Right lobe of liver (tissue), 6 donors: ENCODE measurements around the gene COL1A1. TPM values are rescaled to one million over a fixed set of nuclear protein-coding genes. Genes with fewer than 3 reads are reported as not detected.
A peak's percentile ranks its signal among the peaks of the same experiment; 100 is the strongest.

Experiments
- ATAC-seq, 4 donors: fragments of 200-7000 bp; cut with Tn5 transposase; one replicate each; pipeline ENCODE4 v1.9.1; 2020; ENCODE audit warnings: mild to moderate bottlenecking in 4 of 4, moderate library complexity in 4 of 4
- DNase-seq, 3 donors: peaks; one replicate each; pipeline ENCODE4 v3.0.0-alpha.2; 2020
- H3K27ac ChIP-seq, 3 donors: fragments of 200-600 bp; one replicate each; pipeline ENCODE4 v1.8.0; 2022
- H3K27me3 ChIP-seq, 2 donors: fragments of 200-600 bp; one replicate each; pipeline ENCODE4 v1.8.0; 2022
- H3K36me3 ChIP-seq, 4 donors: fragments of 200-600 bp; sonication (generic) in 1 of 4; one replicate each; pipeline versions ENCODE4 v1.5.1 to v1.8.0; 2017 to 2022; ENCODE audit warnings: control low read depth in 1 of 4
- H3K4me1 ChIP-seq, 4 donors: fragments of 200-600 bp; sonication (generic) in 1 of 4; one replicate each; pipeline versions ENCODE4 v1.5.1 to v1.8.0; 2017 to 2022; ENCODE audit warnings: control low read depth in 1 of 4
- H3K4me3 ChIP-seq, 3 donors: fragments of 200-600 bp; one replicate each; pipeline ENCODE4 v1.8.0; 2022
- H3K9me3 ChIP-seq, 4 donors: fragments of 200-600 bp; sonication (generic) in 1 of 4; one replicate each; pipeline versions ENCODE4 v1.5.1 to v1.8.0; 2017 to 2022; ENCODE audit warnings: control low read depth in 1 of 4
- CTCF ChIP-seq, 4 donors: fragments of 200-600 bp in 3 of 4; fragments of 450-650 bp in 1 of 4; IDR thresholded peaks; one replicate each; pipeline versions ENCODE4 v1.5.1 to v1.8.0; 2016 to 2022; ENCODE audit warnings: antibody characterized with exemption in 4 of 4, mild to moderate bottlenecking in 2 of 4
- POLR2A ChIP-seq: fragments of 450-650 bp; IDR thresholded peaks from one replicate; pipeline ENCODE4 v1.6.1; 2017; ENCODE audit warnings: antibody characterized with exemption, mild to moderate bottlenecking
- WGBS: methylation state at CpG from one replicate; pipeline ENCODE4 v1.1.6; 2018; ENCODE audit warnings: low coverage, low lambda C conversion rate; ENCODE audit not compliant: insufficient coverage; ENCODE audit errors: missing lambda C conversion rate; 5-methylcytosine and 5-hydroxymethylcytosine counted together
- intact Hi-C, 2 donors: fragments of 100-400 bp; cut with DNase I; formaldehyde crosslinking; loops; one replicate each; pipeline versions ENCODE4 v1.11.2 to v1.14.1; 2022
- total RNA-seq, 6 experiments: library from RNA; depleted of rRNA in 2 of 6; stranded (reverse); fragments of >200 nt in 2 of 6; fragmentation: NEBNext Ultra II Directional in 3 of 6; extraction: Animal tissue kit (Norgen Biotek cat#: 25700) in 3 of 6; gene quantifications; one replicate each; pipeline versions ENCODE4 v1.1.0 to v1.2.4, GENCODE V29; 2016 to 2023
- donor health status: DM: no; HTN: yes; CAD: no.
- donor health status: DM: no; HTN: no; CAD: no.
- donor health status: DM: no; HTN: no; CAD: no.
- donor health status: DM: no; HTN: yes; CAD: no.
- donor health status: DM: no; HTN: yes; CAD: no.

Gene COL1A1
- total RNA-seq, 6 experiments from 2014 or later: 9.3 to 109 (median 34.7) TPM

GRCh38 chr17:50184611-50185398 is 16.6 kb downstream of the COL1A1 start:
- Histone ChIP-seq H3K4me1 (no peaks in the 10 kb centered on the region), H3K4me3 (no peak overlapping the region), H3K27me3 (no peaks in the 10 kb centered on the region), H3K36me3 (no peaks in the 10 kb centered on the region), H3K9me3 (no peaks in the 10 kb centered on the region), H3K27ac (no peak overlapping the region)
- DNase-seq (no peak), ATAC-seq (no peak)
- intact Hi-C loops: no loop called here
- 47% methylated on average over 10 of the region's 19 CpGs for WGBS
- no peak for TF ChIP-seq POLR2A
- TF ChIP-seq CTCF (IDR thresholded peaks at IDR 0.05): no peak

GRCh38 chr17:50184064-50184463 is 17.4 kb downstream of the COL1A1 start:
- 22% methylated on average over 8 of the region's 8 CpGs for WGBS
- ATAC-seq (no peak), DNase-seq (no peak)
- H3K4me3 ChIP-seq: no peak overlapping the region
- H3K4me1 ChIP-seq: no peaks in the 10 kb centered on the region
- TF ChIP-seq CTCF (IDR thresholded peaks at IDR 0.05) (no peak), POLR2A (no peak)
- no peaks in the 10 kb centered on the region for H3K9me3 ChIP-seq
- H3K27ac ChIP-seq: no peak overlapping the region
- no peaks in the 10 kb centered on the region for H3K27me3 ChIP-seq
- intact Hi-C loops: no loop called here
- H3K36me3 ChIP-seq: no peaks in the 10 kb centered on the region

- H3K36me3 ChIP-seq: no peaks in the 10 kb centered on the region
- 32% methylated on average over 7 of the region's 12 CpGs for WGBS
- H3K9me3 ChIP-seq: no peaks in the 10 kb centered on the region
- no peaks in the 10 kb centered on the region for H3K4me1 ChIP-seq
- no peak overlapping the region for H3K27ac ChIP-seq
- intact Hi-C loops: no loop called here
- no peak overlapping the region for H3K4me3 ChIP-seq
- ATAC-seq (peak in 1 of 4 donors; percentile 40), DNase-seq (peak in 1 of 3 donors; percentile 49)
- no peaks in the 10 kb centered on the region for H3K27me3 ChIP-seq
- no peak for TF ChIP-seq CTCF (IDR thresholded peaks at IDR 0.05)
- TF ChIP-seq POLR2A: no peak
Observed at GRCh38 chr17:50183421-50183994, 17.9 kb downstream of the COL1A1 start.

- 74% methylated on average over 17 of the region's 18 CpGs for WGBS
Observed at GRCh38 chr17:50182783-50183420, 18.5 kb downstream of the COL1A1 start.

More at GRCh38 chr17:50182783-50183420, 18.5 kb downstream of the COL1A1 start:
- peaks cover 0 to 4% (median 0%) of the 10 kb centered on the region in 4 donors for H3K4me1 ChIP-seq
- no peak for TF ChIP-seq POLR2A
- TF ChIP-seq CTCF (IDR thresholded peaks at IDR 0.05): no peak
- no peaks in the 10 kb centered on the region for H3K36me3 ChIP-seq
- no peak overlapping the region for H3K4me3 ChIP-seq
- no peaks in the 10 kb centered on the region for H3K27me3 ChIP-seq
- H3K27ac ChIP-seq: no peak overlapping the region
- H3K9me3 ChIP-seq: no peaks in the 10 kb centered on the region
- intact Hi-C loops: no loop called here
- ATAC-seq: no peak
- DNase-seq: peak in 1 of 3 donors; percentile 46
